ENCODE results near the gene NOTCH2. TPM values are rescaled to one million over a fixed set of nuclear protein-coding genes. Genes with fewer than 3 reads are reported as not detected.

NOTCH2 gene
- total RNA-seq, 1 experiment from 2014 or later = 53.7 TPM

GRCh38 chr1:119884711-119885110 is 184.8 kb downstream of the NOTCH2 start:
- H2AK5ac ChIP-seq (ENCODE audit: insufficient read length, low read length) = no peak overlapping the region
- no peak overlapping the region for H2BK12ac ChIP-seq (ENCODE audit: insufficient read length, low read depth, low read length)
- no peaks in the 10 kb centered on the region for H3K36me3 Mint-ChIP-seq (ENCODE audit: insufficient read depth in 1 of 3, low read depth in 3 of 3)
- no peak overlapping the region for H3K4me2 ChIP-seq (ENCODE audit: insufficient read depth, insufficient read length, low read length)
- no peak overlapping the region for H4K91ac ChIP-seq (ENCODE audit: insufficient read length, low read depth, low read length)
- no peaks in the 10 kb centered on the region for H3K79me1 ChIP-seq (ENCODE audit: insufficient read depth, low read depth, low read length, poor library complexity, severe bottlenecking)
- no peak overlapping the region for H4K8ac ChIP-seq (replicated peaks; ENCODE audit: insufficient read length, low read depth, low read length)
- H3K9ac ChIP-seq (ENCODE audit: extremely low read depth, insufficient read length, low read length) = no peak overlapping the region
- DNase-seq = no peak
- H3K27me3 Mint-ChIP-seq (ENCODE audit: low read depth) = peaks cover 2% of the 10 kb centered on the region; the same call in 1 of the 2 replicates
- no peak overlapping the region for H3K18ac ChIP-seq (ENCODE audit: insufficient read length, low read depth, low read length)
- no peak for TF ChIP-seq CTCF (conservative IDR thresholded peaks at IDR 0.05)
- H3K14ac ChIP-seq (ENCODE audit: insufficient read depth, low read length) = no peak overlapping the region
- H3T11ph ChIP-seq (ENCODE audit: low read length) = no peak overlapping the region
- H3K9me3 ChIP-seq (ENCODE audit: control insufficient read depth, low read depth, low read length) = no peaks in the 10 kb centered on the region
- H2BK5ac ChIP-seq (ENCODE audit: insufficient read length, low read length) = no peak overlapping the region
- no peaks in the 10 kb centered on the region for H3K27me3 ChIP-seq (ENCODE audit: insufficient read depth, low read length)
- no peaks in the 10 kb centered on the region for H4K20me1 ChIP-seq (ENCODE audit: control insufficient read depth, insufficient read depth, insufficient read length)
- no peak overlapping the region for H2BK15ac ChIP-seq (ENCODE audit: low read depth, low read length)
- H3K4ac ChIP-seq (ENCODE audit: low read depth, low read length) = no peak overlapping the region
- H2BK20ac ChIP-seq (ENCODE audit: low read depth, low read length, poor library complexity, severe bottlenecking) = no peak overlapping the region
- H3K27ac Mint-ChIP-seq = no peak overlapping the region
- no peak overlapping the region for H3K4me3 Mint-ChIP-seq
- H4K5ac ChIP-seq (ENCODE audit: insufficient read length, low read depth, low read length) = no peak overlapping the region
- H3K23ac ChIP-seq (ENCODE audit: insufficient read length, low read depth, low read length) = no peak overlapping the region
- H3K4me1 ChIP-seq (ENCODE audit: insufficient read depth, low read length) = no peaks in the 10 kb centered on the region
- no CpG with 5 or more reads among the region's 2 CpGs for WGBS (ENCODE audit: extremely low coverage, insufficient read length, low lambda C conversion rate)
- no peak overlapping the region for H3K27ac ChIP-seq (ENCODE audit: insufficient read length, low read depth, low read length)
- H3K4me1 Mint-ChIP-seq = peaks cover 2 to 3% of the 10 kb centered on the region in 2 experiments; a peak in 2 of 4 replicates
- H3K9me3 Mint-ChIP-seq = peaks cover 0 to 5% of the 10 kb centered on the region in 2 experiments; a peak in 1 of 5 replicates
- no peak overlapping the region for H2BK120ac ChIP-seq (ENCODE audit: low read depth, low read length, poor library complexity, severe bottlenecking)
- no peak overlapping the region for H3K56ac ChIP-seq (ENCODE audit: insufficient read length, low read depth, low read length)
- H3K79me2 ChIP-seq (ENCODE audit: insufficient read depth, low read length) = no peaks in the 10 kb centered on the region
- H3K23me2 ChIP-seq (ENCODE audit: insufficient read length, low read depth, low read length, poor library complexity, severe bottlenecking) = no peaks in the 10 kb centered on the region
- no peak overlapping the region for H2AFZ ChIP-seq (ENCODE audit: low read length)
